Liver (tissue), 9 donors: ENCODE results near the gene SMAD6. TPM values are rescaled to one million over a fixed set of nuclear protein-coding genes. Genes with fewer than 3 reads are reported as not detected.

Source experiments
- DNase-seq: peaks from one replicate; pipeline ENCODE4 v3.0.0-alpha.2; 2017; ENCODE audit warnings: low spot score
- H3K27ac ChIP-seq, 2 donors: one replicate each; pipeline ENCODE4 v1.7.0; 2013; ENCODE audit warnings: inconsistent platforms in 2 of 2, low read length in 2 of 2, control low read depth in 1 of 2, low read depth in 1 of 2, mild to moderate bottlenecking in 1 of 2
- H3K27me3 ChIP-seq, 4 donors: one replicate each; pipeline versions ENCODE4 v1.6.1 to v1.7.0; 2013; ENCODE audit warnings: low read length in 3 of 4, inconsistent platforms in 1 of 4, mild to moderate bottlenecking in 1 of 4, moderate library complexity in 1 of 4; ENCODE audit not compliant: control insufficient read depth in 4 of 4, insufficient read depth in 4 of 4
- H3K36me3 ChIP-seq, 4 donors: one replicate each; pipeline versions ENCODE4 v1.6.1 to v1.7.0; 2013; ENCODE audit warnings: low read length in 3 of 4, mild to moderate bottlenecking in 3 of 4, low read depth in 1 of 4, moderate library complexity in 1 of 4; ENCODE audit not compliant: control insufficient read depth in 4 of 4, insufficient read depth in 3 of 4
- H3K4me1 ChIP-seq, 4 donors: one replicate each; pipeline versions ENCODE4 v1.6.1 to v1.7.0; 2013; ENCODE audit warnings: low read length in 3 of 4, mild to moderate bottlenecking in 3 of 4, moderate library complexity in 1 of 4; ENCODE audit not compliant: control insufficient read depth in 4 of 4, insufficient read depth in 4 of 4
- H3K4me3 ChIP-seq, 3 donors: one replicate each; pipeline versions ENCODE4 v1.6.1 to v1.7.0; 2013; ENCODE audit warnings: low read length in 3 of 3, control low read depth in 1 of 3, low read depth in 1 of 3, mild to moderate bottlenecking in 1 of 3
- H3K9ac ChIP-seq, 2 donors: one replicate each; pipeline ENCODE4 v1.7.0; 2013; ENCODE audit warnings: low read length in 2 of 2, mild to moderate bottlenecking in 2 of 2, moderate library complexity in 2 of 2, control low read depth in 1 of 2, low read depth in 1 of 2
- H3K9me3 ChIP-seq, 4 donors: one replicate each; pipeline versions ENCODE4 v1.6.1 to v1.7.0; 2013; ENCODE audit warnings: low read length in 3 of 4; ENCODE audit not compliant: control insufficient read depth in 4 of 4
- EGR1 ChIP-seq, 2 donors: IDR thresholded peaks; 2 replicates each; pipeline ENCODE4 v1.6.1; 2016 to 2018; ENCODE audit warnings: antibody characterized with exemption in 2 of 2, low read depth in 2 of 2
- FOXA1 ChIP-seq: IDR thresholded peaks from 2 replicates; pipeline ENCODE4 v1.6.1; 2016; ENCODE audit warnings: antibody characterized with exemption
- FOXA2 ChIP-seq: IDR thresholded peaks from 2 replicates; pipeline ENCODE4 v1.6.1; 2016; ENCODE audit warnings: antibody characterized with exemption
- GABPA ChIP-seq, 2 donors: IDR thresholded peaks in 1 of 2; conservative IDR thresholded peaks in 1 of 2; 2 replicates each; pipeline ENCODE4 v1.6.1; 2016; ENCODE audit warnings: antibody characterized with exemption in 2 of 2, mild to moderate bottlenecking in 1 of 2, moderate library complexity in 1 of 2
- HNF4A ChIP-seq, 2 donors: conservative IDR thresholded peaks; 2 replicates each; pipeline ENCODE4 v1.6.1; 2016; ENCODE audit warnings: antibody characterized with exemption in 2 of 2, mild to moderate bottlenecking in 2 of 2
- HNF4G ChIP-seq: IDR thresholded peaks from 2 replicates; pipeline ENCODE4 v1.6.1; 2016; ENCODE audit warnings: antibody characterized with exemption
- JUND ChIP-seq, 2 donors: IDR thresholded peaks; 2 replicates each; pipeline ENCODE4 v1.6.1; 2016; ENCODE audit warnings: antibody characterized with exemption in 2 of 2
- MAX ChIP-seq: IDR thresholded peaks from 2 replicates; pipeline ENCODE4 v1.6.1; 2016; ENCODE audit warnings: antibody characterized with exemption
- NR2F2 ChIP-seq: IDR thresholded peaks from 2 replicates; pipeline ENCODE4 v1.6.1; 2016; ENCODE audit warnings: antibody characterized with exemption
- RAD21 ChIP-seq, 2 donors: IDR thresholded peaks; 2 replicates each; pipeline ENCODE4 v1.6.1; 2016; ENCODE audit warnings: antibody characterized with exemption in 2 of 2, mild to moderate bottlenecking in 2 of 2
- REST ChIP-seq: IDR thresholded peaks from 2 replicates; pipeline ENCODE4 v1.6.1; 2016; ENCODE audit warnings: antibody characterized with exemption, mild to moderate bottlenecking
- RXRA ChIP-seq, 2 donors: IDR thresholded peaks; 2 replicates each; pipeline ENCODE4 v1.6.1; 2017 to 2018; ENCODE audit warnings: antibody characterized with exemption in 2 of 2, mild to moderate bottlenecking in 1 of 2
- SP1 ChIP-seq: IDR thresholded peaks from 2 replicates; pipeline ENCODE4 v1.6.1; 2018; ENCODE audit warnings: antibody characterized with exemption, mild to moderate bottlenecking
- TAF1 ChIP-seq: conservative IDR thresholded peaks from 2 replicates; pipeline ENCODE4 v1.6.1; 2016; ENCODE audit warnings: antibody characterized with exemption, mild to moderate bottlenecking
- YY1 ChIP-seq: IDR thresholded peaks from 2 replicates; pipeline ENCODE4 v1.6.1; 2016; ENCODE audit warnings: antibody characterized with exemption, mild to moderate bottlenecking
- ZBTB33 ChIP-seq: IDR thresholded peaks from 2 replicates; pipeline ENCODE4 v1.6.1; 2016; ENCODE audit warnings: antibody characterized with exemption
- WGBS: extraction: QIAGEN DNeasy Blood & Tissue Kit; methylation state at CpG from one replicate; pipeline ENCODE4 v1.1.7; 2013; 5-methylcytosine and 5-hydroxymethylcytosine counted together
- polyA plus RNA-seq, 2 donors: library from polyadenylated mRNA; stranded (reverse) in 1 of 2; unstranded in 1 of 2; fragments of 200-250 nt in 1 of 2; fragments of >200 nt in 1 of 2; fragmentation: Nextera tagmentation in 1 of 2; extraction: Ambion mirVana in 1 of 2; gene quantifications; one replicate each; pipeline versions ENCODE4 v1.2.1 to v1.2.3, GENCODE V29; 2013 to 2015
- total RNA-seq, 2 donors: library from RNA; depleted of rRNA; stranded (reverse); fragments of >200 nt; gene quantifications; one replicate each; pipeline ENCODE4 v1.2.3, GENCODE V29; 2014
- TF ChIP-seq, protein P1 (sequence below): IDR thresholded peaks from 2 replicates; pipeline ENCODE4 v1.6.1; 2016; ENCODE audit warnings: antibody characterized with exemption
- TF ChIP-seq, protein P2 (sequence below): fragments of 150-350 bp; IDR thresholded peaks from 2 replicates; pipeline ENCODE4 v1.5.1; 2017; ENCODE audit warnings: improper control_type of control experiment, low read depth, low read length; ENCODE audit not compliant: missing input control
- donor health status: healthy.
- donor health status: healthy.
- donor health status: healthy.
- donor health status: healthy.
- donor health status: healthy.

Gene SMAD6
- total and polyA plus RNA-seq, 4 donors, result 1.2 to 15.1 (median 11.0) TPM

DNA sequence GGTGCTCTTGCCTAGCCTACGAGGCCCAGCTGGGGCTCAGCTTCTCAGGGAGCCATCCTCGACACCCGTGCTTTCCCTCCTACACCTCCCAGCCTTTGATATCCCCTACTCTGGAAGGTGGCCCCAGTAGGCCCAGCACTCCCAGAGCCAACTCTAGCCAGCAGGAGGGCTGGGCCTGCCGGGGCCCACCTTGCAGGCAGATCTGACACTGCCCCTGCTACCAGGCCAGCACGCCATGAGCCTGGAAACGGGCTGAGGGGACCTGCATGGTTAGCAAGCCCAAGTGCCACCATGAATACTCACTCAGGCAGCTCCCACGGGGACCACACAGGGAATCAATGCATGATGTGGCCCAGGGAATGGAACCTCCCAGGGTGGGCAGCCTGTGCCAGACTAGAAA, 123.7 kb downstream of the SMAD6 start:
- Histone ChIP-seq H3K9me3 (no peaks in the 10 kb centered on the region), H3K27ac (no peak overlapping the region), H3K4me3 (no peak overlapping the region), H3K27me3 (no peaks in the 10 kb centered on the region), H3K9ac (no peak overlapping the region), H3K4me1 (peaks cover 0 to 13% (median 2%) of the 10 kb centered on the region in 4 donors), H3K36me3 (no peaks in the 10 kb centered on the region)
- TF ChIP-seq, protein P1, sequence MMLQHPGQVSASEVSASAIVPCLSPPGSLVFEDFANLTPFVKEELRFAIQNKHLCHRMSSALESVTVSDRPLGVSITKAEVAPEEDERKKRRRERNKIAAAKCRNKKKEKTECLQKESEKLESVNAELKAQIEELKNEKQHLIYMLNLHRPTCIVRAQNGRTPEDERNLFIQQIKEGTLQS, result no peak
- TF ChIP-seq FOXA2 (no peak), JUND (IDR thresholded peaks at IDR 0.05) (no peak), RXRA (IDR thresholded peaks at IDR 0.05) (no peak), MAX (no peak), ZBTB33 (no peak), HNF4A (conservative IDR thresholded peaks at IDR 0.05) (no peak), RAD21 (IDR thresholded peaks at IDR 0.05) (no peak), SP1 (no peak), NR2F2 (no peak), HNF4G (no peak), GABPA (IDR thresholded peaks at IDR 0.05 in 1 of 2, conservative IDR thresholded peaks at IDR 0.05 in 1 of 2) (no peak), TAF1 (no peak), REST (no peak), EGR1 (IDR thresholded peaks at IDR 0.05; ENCODE audit: low read depth in 2 of 2) (no peak), FOXA1 (no peak), YY1 (no peak)
- TF ChIP-seq, protein P2, sequence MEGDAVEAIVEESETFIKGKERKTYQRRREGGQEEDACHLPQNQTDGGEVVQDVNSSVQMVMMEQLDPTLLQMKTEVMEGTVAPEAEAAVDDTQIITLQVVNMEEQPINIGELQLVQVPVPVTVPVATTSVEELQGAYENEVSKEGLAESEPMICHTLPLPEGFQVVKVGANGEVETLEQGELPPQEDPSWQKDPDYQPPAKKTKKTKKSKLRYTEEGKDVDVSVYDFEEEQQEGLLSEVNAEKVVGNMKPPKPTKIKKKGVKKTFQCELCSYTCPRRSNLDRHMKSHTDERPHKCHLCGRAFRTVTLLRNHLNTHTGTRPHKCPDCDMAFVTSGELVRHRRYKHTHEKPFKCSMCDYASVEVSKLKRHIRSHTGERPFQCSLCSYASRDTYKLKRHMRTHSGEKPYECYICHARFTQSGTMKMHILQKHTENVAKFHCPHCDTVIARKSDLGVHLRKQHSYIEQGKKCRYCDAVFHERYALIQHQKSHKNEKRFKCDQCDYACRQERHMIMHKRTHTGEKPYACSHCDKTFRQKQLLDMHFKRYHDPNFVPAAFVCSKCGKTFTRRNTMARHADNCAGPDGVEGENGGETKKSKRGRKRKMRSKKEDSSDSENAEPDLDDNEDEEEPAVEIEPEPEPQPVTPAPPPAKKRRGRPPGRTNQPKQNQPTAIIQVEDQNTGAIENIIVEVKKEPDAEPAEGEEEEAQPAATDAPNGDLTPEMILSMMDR, result no peak
- 92% methylated on average over 7 of the region's 7 CpGs for WGBS
- no peak for DNase-seq
